Sigmoid colon (tissue), 4 donors: ENCODE measurements around the gene MGAT4C.

Experiments used
- POLR2A ChIP-seq, 2 donors: fragments of 450-650 bp; IDR thresholded peaks; one replicate each; pipeline ENCODE4 v1.6.1; 2016; ENCODE audit warnings: antibody characterized with exemption in 2 of 2, mild to moderate bottlenecking in 2 of 2, moderate library complexity in 2 of 2
- POLR2AphosphoS5 ChIP-seq, 4 donors: sonication (generic); formaldehyde crosslinking; IDR thresholded peaks; one replicate each; pipeline ENCODE4 v1.6.1; 2017; ENCODE audit warnings: antibody characterized with exemption in 4 of 4
- TF ChIP-seq, protein P1 (sequence below), 4 experiments: fragments of 450-650 bp in 3 of 4; fragments of 200-600 bp in 1 of 4; IDR thresholded peaks; one replicate each; pipeline ENCODE4 v1.5.1; 2016 to 2019; ENCODE audit warnings: antibody characterized with exemption in 4 of 4, mild to moderate bottlenecking in 3 of 4, moderate library complexity in 2 of 4

DNA sequence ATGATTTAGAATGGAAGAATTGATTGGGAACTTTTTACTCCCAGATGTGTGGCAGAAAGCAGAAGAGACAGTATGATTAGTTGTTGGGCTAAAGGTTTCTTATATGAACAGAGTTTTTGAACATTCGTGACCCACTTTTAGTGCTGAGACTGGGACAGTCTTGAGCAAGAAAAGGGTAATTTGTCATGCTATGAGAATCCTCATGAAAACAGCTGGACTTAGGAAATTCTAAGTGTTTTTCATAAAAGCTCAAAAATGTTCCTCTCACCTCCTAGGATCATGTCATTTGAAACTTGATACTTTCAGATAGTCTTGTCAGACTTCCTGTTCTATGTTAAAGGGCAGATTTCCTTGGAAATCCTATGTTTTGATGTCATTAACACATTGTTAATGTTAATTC lies 86.1 kb downstream of the MGAT4C start:
- TF ChIP-seq, protein P1, sequence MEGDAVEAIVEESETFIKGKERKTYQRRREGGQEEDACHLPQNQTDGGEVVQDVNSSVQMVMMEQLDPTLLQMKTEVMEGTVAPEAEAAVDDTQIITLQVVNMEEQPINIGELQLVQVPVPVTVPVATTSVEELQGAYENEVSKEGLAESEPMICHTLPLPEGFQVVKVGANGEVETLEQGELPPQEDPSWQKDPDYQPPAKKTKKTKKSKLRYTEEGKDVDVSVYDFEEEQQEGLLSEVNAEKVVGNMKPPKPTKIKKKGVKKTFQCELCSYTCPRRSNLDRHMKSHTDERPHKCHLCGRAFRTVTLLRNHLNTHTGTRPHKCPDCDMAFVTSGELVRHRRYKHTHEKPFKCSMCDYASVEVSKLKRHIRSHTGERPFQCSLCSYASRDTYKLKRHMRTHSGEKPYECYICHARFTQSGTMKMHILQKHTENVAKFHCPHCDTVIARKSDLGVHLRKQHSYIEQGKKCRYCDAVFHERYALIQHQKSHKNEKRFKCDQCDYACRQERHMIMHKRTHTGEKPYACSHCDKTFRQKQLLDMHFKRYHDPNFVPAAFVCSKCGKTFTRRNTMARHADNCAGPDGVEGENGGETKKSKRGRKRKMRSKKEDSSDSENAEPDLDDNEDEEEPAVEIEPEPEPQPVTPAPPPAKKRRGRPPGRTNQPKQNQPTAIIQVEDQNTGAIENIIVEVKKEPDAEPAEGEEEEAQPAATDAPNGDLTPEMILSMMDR (IDR thresholded peaks at IDR 0.05) = no peak
- TF ChIP-seq POLR2A (IDR thresholded peaks at IDR 0.05) (no peak), POLR2AphosphoS5 (IDR thresholded peaks at IDR 0.05) (no peak)
